Skeletal muscle cell (primary cell): Measurements from ENCODE around the gene IQCM.

Source experiments
- DNase-seq: peaks from one replicate; pipeline ENCODE4 v3.0.0-alpha.2; 2010; ENCODE audit warnings: low read depth
- H3K4me3 ChIP-seq: 2 replicates; pipeline ENCODE4 v1.5.1; 2011; ENCODE audit warnings: low read depth, mild to moderate bottlenecking, control low read depth, low read length, moderate library complexity

IQCM gene

GRCh38 chr4:149718500-149718899 lies 97.1 kb downstream of the IQCM start:
- H3K4me3 ChIP-seq, result no peak overlapping the region

GRCh38 chr4:149716728-149717127 lies 98.9 kb downstream of the IQCM start:
- no peak overlapping the region for H3K4me3 ChIP-seq
- no peak for DNase-seq

More at GRCh38 chr4:149718500-149718899, 97.1 kb downstream of the IQCM start:
- DNase-seq, result no peak

DNA sequence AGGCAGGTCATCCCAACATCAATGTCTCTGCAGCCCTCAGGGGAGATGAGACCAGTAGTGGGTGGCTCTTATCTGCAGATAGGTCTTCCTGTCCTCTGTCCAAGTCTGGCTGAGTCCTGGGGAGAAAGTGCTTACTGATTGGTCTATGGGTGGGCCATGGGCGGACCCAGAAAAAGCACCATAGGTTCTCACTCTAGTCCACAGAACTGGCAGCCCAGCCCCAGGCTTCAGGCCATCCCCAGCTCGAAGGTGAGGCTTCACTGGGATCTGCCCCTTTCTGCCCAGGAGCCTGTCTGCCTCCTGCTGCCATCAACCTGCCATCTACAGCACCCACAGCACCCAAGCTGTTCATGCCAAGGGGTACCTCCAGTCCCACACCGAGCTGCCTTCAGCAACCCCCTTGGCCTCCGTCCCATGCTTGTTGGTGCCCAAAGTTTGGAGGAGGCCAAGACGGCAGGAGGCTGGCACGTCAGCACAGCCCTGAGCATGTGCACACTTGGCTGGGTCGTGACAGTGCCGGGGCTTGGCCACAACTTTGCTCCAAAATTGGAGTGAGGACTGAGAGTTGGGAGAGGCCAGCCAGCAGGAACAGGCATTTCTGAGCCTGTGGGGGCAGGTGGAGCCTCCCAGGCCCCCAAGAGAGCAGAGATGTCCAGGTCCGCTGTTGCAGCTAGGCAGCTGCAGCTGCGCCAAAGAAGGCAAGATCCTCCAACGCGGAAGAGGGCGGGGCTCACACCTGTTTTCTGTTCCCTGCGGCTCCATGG lies 99.6 kb downstream of the IQCM start:
- H3K4me3 ChIP-seq, result no peak overlapping the region
- no peak for DNase-seq

DNA sequence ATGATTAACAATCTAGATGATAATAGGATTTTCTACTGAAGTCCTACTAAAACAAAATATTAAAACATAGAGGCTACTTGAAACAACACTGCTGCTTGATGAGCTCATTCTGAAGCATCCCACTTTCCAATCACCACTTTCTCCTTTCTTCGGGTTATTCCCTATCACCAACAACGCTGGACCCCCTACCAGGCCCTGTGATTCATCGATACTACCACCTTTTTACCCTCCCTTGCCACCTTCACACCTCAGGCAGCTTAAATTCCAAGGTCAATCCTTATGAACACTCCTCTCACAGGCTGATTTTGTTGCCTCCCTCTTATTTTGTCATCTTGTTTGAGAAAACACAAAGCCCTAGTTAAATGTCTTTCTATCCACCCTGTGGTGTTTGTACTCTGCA lies 102.6 kb downstream of the IQCM start:
- DNase-seq, result no peak
- no peak overlapping the region for H3K4me3 ChIP-seq

DNA sequence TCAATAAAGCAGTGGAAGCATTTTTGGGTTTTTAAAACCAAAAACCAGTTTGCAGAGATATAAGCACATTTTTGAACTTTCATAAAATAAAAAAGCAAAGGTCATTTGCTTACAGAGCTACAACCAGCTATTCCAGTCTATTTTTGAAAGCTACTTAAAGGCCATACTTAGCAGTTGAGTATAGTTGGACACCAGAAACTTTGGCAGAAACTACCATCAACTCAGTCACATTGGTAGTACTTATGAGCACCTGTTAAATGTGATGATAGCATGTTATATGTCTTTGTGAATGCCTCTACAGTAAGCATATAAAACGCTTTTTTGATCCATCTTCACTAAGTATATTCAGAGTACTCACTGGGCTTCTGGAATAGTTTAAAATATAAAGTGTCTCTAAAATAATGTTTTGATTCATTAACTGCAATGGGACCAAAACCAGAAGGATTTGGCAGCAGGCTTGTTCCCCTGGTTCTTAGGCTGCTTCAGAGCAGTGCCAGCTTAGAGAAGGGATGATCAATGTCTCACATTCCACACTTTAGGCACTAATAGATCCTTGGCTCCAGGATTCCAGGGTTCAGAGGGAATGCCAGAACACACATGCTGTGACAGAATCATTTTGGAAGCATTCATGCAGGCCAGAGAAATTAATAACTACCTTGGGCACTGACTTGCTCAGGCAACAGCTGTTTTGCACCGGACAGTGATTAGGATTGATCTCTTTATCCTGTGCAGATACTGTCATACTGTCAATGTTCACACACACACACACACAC lies 103.9 kb downstream of the IQCM start:
- no peak overlapping the region for H3K4me3 ChIP-seq
- no peak for DNase-seq

- H3K4me3 ChIP-seq, result no peak overlapping the region
- DNase-seq, result no peak
Measured at GRCh38 chr4:149709640-149710039, 106.0 kb downstream of the IQCM start.

GRCh38 chr4:149708513-149709130 lies 107.0 kb downstream of the IQCM start:
- DNase-seq, result no peak
- H3K4me3 ChIP-seq, result no peak overlapping the region

GRCh38 chr4:149707862-149708261 lies 107.8 kb downstream of the IQCM start:
- DNase-seq, result no peak
- H3K4me3 ChIP-seq, result no peak overlapping the region

GRCh38 chr4:149706942-149707341 lies 108.7 kb downstream of the IQCM start:
- H3K4me3 ChIP-seq, result no peak overlapping the region
- DNase-seq, result no peak

DNA sequence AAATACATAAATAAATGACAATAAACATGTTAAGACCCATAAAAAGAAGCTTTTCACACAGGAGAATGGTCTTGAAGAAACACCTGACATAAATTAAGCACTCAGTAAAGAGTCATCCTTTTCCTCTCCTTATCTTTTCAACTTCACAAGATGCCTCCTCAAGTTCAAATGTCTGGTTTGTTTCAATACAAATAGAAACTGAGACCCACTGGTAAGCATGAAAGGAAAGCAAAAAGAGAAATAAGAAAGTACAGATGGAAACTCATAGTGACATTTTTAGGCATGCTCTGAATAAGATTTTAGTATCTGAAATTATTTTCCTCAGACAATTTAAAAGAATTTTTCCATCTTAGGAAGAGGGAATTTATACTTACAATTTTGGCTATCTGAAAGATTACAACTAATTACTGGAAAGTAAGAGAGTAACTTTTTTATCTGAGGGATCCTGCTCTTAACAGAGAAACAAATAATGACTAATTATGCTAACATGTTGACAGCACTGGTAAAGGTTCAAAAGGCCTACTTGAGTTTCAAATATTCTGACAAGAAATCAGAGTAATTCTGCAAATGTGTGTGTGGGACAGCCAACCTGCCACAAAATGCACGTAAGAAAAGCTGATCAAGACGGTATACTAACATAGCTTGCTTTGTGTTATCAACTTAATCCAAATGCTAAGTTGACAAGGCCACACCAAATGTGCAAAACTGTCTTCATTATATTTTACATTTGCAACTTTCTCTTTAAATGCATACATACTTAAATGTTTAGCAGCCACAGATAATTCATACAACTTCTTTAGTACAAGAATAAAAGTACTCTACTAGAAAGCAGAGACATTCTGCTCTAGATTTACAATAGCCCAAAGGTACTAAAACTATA lies 113.0 kb downstream of the IQCM start:
- no peak for DNase-seq
- H3K4me3 ChIP-seq, result no peak overlapping the region

- no peak overlapping the region for H3K4me3 ChIP-seq
- DNase-seq, result no peak
Measured at GRCh38 chr4:149701435-149702156, 114.0 kb downstream of the IQCM start.

DNA sequence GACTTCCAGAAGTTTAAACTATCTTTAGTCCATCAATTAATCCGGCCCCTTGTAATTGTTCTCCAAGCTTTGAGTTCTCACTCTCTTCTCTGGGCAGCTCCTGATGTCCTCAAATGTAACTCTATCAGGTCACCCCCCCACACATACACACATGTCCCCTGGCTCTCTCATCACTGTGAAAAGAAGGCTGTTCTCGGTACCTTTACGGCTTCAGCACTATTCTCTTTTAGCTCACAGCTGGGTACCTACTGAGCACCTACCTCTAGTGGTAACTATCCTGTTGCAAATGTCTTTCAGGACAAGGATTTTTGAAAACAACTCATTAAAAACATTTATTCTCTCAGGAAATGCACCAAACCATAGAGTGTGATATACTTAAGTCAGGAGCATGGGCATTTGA lies 115.4 kb downstream of the IQCM start:
- H3K4me3 ChIP-seq, result no peak overlapping the region
- DNase-seq, result no peak

GRCh38 chr4:149699642-149700041 lies 116.0 kb downstream of the IQCM start:
- no peak overlapping the region for H3K4me3 ChIP-seq
- DNase-seq, result no peak

DNA sequence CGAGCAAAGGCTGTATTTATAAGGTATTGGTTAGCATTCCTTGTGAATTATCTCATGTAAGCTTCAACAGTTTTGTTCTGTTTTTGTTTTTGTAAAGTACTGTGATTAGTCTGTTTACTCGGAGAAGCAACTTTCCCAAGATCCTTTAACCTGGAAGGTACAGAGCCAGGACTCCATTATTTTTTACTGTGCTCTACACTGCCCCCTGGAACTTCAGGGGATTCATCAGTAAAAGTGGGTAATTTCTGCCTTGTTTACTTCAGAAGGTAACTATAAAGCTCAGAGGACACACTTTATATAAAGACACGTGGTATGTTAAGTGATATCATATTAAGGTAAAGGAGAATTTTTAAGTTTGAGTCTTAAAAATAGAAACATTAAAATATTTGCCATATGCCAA lies 124.9 kb downstream of the IQCM start:
- DNase-seq, result no peak
- H3K4me3 ChIP-seq, result no peak overlapping the region

DNA sequence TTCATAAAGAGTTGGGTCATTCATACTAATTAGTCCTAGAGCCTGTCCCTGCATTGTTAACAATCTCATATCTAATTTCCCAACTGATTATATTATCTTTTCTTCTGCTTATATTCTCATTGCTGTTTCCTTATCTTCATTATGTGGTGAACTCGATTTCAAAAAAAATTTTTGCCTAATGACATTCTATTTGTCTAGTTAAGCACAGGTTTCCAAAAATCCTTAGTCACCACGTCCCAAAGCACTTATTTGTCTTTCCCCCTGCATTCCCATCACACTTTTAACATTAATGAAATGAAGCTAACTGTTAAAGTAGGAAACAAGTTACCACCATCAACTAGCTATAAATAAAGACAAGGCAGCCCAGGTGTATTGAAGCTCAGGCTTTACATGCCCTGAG lies 131.1 kb downstream of the IQCM start:
- no peak overlapping the region for H3K4me3 ChIP-seq
- DNase-seq, result no peak

- DNase-seq, result no peak
- no peak overlapping the region for H3K4me3 ChIP-seq
Measured at GRCh38 chr4:149676076-149676475, 139.6 kb downstream of the IQCM start.

DNA sequence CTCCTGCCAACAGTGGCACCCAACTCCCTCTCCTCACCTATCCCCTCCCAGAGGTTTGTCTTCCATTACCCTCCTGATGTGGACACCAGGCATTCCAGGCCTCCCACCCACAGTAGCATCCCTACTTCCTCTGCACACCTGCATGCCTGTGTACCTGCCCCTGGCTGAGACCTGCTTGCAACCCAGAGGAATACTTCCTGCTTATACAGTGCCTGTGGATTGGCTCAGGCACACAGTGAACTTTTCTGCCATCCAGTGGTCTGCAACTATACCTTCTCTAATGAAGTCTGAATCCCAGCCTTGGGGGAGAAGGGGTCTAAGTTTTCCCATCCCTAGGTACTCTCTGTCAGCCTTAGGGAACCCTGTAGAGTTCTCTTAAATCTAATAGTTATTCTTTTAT lies 169.9 kb downstream of the IQCM start:
- H3K4me3 ChIP-seq, result no peak overlapping the region
- DNase-seq, result no peak

DNA sequence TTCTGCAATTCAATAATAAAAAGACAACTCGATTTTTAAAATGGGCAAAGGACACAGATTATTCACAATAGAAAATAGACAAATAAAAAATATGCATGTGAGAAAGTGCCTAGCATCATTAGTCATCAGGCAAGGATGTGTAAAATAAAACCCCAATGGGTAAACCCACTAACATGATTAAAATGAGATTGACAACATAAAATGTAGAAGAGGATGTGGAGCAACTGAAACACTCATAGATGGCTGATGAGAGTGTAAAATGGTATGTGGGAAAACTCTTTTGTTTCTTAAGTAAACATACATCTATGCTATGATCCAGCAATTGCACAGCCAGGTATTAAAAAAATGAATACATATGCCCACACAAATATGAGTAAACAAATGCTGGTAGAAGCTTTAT lies 177.6 kb downstream of the IQCM start:
- no peak overlapping the region for H3K4me3 ChIP-seq
- peak; percentile 48 for DNase-seq

DNA sequence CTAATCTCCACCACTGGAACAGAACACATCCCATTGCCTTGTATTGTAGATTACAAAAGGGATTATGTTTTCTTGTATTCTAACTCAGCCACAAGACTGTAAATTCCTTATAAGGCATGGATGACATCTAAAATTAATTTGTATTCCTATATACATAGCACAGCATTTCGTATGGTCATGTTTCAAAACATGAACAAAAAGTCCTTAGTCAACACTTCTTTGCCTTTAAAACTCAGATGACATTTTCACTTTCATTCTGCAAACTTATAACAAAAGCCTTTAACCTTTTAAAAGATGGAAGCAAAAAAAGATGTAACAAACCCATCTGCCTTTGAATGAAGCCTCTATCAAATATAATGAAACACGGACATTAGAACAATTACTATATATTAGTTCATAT lies 181.3 kb downstream of the IQCM start:
- DNase-seq, result no peak
- no peak overlapping the region for H3K4me3 ChIP-seq
